GM18526 (cell line): Measurements from ENCODE around the gene SLC35E1.

ENCODE experiments used
- POLR2A ChIP-seq: IDR thresholded peaks from 3 replicates; pipeline ENCODE4 v1.6.1; 2011; ENCODE audit not compliant: insufficient read length; ENCODE audit errors: extremely low read depth

The SLC35E1 gene

DNA sequence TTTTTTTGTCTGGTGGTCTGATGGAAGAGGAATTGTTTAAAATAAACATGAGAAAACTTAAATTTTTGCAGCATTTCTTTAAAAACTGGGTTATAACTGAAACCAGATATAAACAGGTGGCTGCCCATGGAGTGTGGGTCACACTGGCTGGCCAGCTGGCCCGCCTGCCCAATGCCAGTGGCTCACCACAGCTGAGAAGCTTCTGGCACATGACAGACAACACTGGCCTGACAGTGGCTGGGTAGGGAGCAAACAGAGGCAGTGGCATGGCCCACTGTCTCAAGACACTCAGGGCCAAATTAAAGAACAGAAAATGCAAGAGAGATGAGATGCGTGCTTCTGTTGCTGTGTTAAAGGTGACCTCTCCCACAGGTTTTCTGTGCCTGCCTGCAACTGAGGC lies 3.1 kb upstream of the SLC35E1 start:
- no peak for TF ChIP-seq POLR2A

DNA sequence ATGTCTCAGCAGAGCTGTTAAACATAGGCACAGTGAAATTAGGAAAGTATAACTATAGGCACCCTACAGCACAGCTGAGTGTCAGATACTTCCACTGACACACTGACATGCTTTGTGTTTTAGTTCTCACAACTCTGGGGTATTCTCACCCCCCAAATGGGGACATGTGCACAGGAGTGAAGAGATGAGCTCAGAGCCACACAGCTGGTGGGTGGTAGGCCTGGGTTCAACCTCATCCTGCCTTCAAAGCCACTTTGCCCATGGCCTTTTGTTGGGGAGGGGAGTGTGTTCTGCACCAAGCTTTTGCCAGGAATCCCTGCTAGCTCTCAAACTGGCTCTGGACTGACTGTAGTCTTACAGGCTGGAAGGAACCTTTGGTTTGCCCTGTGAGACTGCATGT lies 1.7 kb upstream of the SLC35E1 start:
- no peak for TF ChIP-seq POLR2A

DNA sequence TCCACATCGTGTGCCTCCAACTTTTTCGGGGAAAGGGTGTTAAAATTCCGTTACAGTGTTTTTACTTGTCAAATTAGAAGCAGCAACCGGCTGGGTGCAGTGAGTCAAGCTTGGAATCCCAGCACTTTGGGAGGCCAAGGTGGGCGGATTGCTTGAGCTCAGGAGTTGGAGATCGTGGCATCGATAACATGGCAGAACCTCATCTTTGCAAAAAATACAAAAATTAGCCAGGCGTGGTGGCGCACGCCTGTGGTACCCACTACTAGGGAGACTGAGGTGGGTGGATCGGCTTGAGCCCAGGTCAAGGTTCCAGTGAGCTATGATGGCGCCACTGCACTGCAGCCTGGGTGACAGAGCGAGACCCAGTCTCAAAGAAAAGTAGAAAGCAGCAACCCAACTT lies 1.1 kb upstream of the SLC35E1 start:
- TF ChIP-seq POLR2A: no peak

DNA sequence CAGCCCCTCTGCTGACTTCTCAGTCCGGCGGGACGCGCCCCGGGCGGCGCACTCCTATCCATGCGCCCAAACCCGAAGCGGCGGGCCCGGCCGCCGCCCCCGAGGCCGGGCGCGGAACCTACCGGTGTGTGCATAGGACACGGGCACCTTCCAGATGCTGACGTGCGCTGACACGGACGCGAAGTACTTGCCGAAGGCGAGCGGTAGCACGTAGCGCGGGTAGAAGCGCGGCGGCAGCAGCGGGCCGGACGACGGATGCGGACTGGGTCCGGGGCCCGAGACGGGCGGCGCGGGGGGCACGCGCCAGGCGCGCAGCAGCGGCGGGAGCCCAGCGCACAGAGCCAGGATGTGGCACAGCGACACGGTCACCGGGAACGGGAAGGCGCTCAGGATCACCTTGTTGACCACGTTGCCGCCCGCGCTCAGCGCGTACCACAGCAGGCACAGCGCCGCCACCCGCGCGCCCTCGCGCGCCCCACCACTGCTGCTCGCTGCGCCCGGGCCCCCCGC lies 338 bp downstream of the SLC35E1 start:
- TF ChIP-seq POLR2A: no peak

DNA sequence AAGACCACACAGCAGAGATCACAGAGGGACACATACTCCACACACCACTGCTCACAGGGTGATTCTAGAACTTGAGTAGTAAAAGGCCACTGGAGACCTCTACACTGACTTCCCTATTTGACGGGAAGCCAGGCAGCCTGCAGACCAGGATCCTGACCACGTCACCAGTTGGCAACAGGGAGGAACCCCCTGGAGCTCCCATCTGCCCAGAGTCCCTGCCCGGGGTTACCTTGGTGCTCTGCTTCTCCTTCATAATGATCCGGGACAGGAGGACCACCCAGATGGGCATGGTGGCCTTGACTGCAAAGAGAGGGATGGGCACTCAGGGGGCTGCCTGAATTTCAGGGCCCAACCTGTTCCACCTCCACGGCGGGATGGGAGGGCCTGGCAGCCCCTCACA lies 932 bp downstream of the SLC35E1 start:
- no peak for TF ChIP-seq POLR2A

DNA sequence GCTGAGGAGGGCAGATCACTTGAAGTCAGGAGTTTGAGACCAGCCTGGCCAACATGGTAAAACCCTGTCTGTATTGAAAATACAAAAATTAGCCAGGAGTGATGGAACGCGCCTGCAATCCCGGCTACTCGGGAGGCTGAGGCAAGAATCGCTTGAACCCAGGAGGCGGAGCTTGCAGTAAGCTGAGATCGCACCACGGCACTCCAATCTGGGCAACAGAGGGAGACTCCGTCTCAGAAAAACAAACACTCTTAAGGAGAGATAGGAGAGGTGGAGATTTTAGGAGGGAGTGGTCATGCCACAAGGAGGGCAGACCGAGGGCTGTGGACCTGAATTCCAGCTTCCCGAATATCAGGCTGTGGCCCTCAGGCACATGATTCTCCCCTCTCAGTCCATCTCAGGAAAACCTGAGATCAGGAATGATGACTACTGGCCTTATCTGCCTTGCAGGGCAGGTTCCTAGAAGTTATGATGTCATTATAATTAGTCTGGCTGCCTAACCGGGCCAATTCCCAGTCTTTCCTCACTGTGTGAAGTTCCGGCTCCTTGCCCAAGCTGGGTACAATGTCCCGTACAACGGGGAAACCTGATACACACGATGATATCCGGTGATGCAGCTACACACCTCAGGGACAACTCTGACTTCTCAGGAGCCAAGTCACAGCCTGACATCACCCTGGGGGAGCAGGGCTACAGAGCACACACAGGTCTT lies 2.5 kb downstream of the SLC35E1 start:
- TF ChIP-seq POLR2A: no peak

DNA sequence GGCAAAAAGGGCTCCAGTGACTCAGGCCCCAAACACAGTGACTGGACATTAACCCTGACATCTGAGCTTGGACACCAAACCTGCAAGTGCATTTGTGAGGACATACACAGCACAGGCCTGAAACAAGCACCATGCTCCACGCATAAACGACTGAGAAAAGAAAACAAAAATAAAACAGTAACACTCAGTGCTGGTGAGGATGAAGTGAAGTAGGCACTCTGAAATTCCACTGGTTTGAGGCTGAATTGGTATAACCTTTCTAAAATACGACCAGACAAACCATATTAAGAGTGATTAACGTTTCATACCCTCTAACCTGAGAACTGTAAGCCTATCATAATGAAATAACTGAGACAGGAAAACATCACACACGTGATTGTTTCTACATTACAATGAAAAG lies 5.5 kb downstream of the SLC35E1 start:
- no peak for TF ChIP-seq POLR2A

DNA sequence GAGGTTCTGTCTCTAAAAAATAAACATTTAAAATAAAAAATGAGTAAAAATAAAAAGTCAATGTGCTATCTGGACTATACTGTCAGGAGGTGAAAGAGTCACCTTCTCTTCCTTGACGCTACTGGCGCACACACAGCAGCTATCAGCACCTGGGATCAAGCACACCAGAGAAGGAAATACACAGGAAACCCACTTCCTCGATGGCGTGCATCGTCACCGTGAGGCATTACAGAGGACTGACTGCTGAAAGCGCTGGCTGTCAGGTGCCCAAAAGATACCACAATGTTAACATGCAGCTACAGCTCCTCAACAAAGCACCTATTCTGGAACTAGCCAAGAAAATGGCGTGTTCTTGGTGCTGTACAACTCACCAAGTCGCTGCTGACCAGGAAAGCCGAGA lies 6.1 kb downstream of the SLC35E1 start:
- TF ChIP-seq POLR2A: no peak

DNA sequence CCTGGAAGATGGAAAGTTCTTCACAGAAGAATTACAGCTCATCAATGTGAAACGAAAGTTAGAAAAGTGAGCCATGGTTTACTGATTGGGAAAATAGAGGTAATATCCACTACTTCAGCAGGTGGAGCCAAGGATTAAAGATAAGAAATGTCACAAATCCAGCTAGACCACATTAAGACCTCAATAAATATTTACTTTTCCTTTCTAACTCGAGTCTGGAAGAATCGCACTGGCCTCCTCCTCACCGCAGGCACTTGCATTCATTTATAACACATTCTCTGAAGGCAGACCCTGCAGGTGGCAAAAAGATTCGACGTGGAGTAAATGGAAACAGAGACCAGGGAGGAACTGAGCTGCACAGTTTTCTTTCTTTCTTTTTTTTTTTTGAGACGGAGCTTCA lies 7.4 kb downstream of the SLC35E1 start:
- TF ChIP-seq POLR2A: no peak

DNA sequence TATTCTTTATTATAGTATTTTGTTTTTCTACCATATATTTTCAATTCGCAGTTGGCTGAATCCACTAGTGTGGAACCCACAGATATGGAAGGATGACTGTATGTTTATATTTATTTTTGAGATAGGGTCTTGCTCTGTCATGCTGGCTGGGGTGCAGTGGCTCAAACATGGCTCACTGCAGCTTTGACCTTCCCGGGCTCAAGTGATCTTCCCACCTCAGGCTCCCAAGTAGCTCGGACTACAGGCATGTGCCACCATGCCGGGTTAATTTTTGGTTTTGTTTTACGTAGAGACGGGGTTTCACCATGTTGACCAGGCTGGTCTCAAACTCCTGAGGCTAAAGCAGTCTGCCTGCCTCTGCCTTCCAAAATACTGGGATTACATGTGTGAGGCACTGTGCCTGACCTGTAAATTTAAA lies 9.6 kb downstream of the SLC35E1 start:
- TF ChIP-seq POLR2A: no peak

DNA sequence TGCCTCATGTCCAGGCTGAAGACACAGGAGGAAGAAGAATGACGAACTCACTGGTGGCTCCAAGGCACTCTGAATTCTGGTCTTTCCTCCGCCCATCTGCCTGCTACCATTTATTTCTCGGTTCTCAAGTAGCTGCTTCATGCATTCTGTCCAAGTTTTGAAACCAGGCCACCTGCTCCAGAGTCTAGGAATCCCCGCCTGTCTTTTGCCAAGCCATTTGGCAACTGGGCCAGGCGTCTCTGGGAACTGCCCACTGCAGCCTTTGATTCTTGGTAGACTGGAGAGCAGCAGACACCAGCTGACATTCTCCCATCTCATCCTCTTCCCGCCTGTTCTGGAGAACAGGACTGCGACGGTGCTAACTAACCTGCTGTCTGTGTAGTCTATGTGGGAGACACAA lies 10.8 kb downstream of the SLC35E1 start:
- no peak for TF ChIP-seq POLR2A

DNA sequence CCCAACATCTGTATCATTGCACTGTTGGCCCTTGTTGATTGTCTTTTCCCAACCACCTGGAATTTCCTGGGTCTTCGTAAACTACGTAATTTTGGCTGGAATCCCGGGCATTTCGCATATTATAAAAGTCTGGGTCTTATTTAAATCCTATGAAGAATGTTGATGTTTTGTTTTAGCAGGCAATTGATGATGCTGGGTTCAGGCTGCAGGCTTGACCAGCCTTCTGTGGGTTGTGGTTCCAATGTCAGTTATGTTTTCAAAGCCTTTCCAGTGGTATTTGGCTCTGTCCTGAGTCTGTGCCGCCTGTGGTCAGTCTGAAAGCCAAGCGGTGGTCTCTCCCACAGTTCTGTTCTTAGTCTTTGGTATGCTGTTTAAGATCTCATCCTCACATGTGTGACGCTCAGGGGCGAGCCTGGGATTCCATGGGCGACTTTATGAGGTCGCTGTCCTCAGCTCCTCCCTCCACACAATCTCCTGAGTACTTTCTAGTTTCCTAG lies 12.4 kb downstream of the SLC35E1 start:
- TF ChIP-seq POLR2A: no peak

DNA sequence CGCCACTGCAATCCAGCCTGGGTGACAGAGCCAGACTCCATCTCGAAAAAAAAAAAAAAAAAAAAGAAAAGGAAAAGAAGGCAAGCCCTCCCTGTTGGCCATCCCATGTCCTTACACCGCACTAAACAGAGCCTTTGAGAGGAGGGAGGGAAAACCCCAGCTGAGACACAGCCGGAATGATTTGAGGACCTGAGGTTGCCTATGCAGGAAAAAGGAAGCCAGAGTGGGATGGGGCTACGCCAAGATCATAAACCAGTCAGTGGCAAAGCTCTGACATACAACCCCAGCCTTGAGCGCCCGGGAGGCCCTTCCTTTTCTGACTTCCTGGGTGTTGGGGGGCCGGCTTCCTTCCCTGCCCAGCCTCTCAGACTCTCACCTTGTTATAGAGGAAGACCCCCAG lies 17.4 kb downstream of the SLC35E1 start:
- no peak for TF ChIP-seq POLR2A

DNA sequence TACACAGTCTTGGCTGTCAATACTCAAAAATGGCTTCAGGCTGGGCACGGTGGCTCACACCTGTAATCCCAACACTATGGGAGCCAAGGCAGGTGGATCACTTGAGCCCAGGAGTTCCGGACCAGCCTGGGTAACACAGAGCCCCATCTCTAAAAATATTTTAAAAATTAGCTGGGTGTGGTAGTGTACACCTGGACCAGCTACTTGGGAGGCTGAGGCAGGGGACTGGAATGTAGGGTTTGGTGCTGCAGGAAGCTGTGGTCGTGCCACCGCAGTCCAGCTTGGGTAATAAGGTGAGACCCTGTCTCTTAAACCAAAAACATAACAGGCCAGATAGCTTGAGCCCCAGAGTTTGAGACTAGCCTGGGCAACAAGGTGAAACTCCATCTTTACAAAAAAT lies 23.3 kb downstream of the SLC35E1 start:
- TF ChIP-seq POLR2A: no peak

DNA sequence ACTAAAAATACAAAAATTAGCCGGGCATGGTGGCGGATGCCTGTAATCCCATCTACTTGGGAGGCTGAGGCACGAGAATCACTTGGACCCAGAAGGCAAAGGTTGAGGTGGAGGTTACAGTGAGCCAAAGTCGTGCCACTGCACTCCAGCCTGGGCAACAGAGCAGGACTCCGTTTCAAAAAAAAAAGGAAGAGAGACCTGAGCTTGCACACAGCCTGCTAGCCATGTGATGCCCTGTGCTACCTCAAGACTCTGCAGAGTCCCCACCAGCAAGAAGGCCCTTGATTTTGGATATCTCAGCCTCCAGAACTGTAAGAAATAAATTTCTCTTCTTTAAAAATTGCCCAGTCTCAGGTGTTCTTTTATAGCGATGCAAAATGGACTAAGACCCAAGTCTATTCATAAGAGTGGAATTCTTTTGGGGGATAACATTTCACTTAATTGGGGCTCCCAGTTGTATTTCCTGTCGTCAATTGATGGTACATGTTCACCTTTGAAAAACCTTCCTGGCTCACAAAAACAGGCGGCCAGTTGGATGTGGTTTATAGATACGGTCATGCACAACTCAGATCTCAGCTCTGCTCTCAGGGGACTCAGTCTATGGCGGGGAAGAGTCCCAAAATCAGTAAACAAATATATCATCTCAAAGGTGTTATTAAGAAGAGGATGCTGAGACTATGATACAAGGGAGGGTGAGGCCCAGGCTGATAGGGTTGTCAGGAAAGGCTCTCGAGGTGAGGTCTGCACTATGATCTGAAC lies 27.6 kb downstream of the SLC35E1 start:
- TF ChIP-seq POLR2A: no peak

DNA sequence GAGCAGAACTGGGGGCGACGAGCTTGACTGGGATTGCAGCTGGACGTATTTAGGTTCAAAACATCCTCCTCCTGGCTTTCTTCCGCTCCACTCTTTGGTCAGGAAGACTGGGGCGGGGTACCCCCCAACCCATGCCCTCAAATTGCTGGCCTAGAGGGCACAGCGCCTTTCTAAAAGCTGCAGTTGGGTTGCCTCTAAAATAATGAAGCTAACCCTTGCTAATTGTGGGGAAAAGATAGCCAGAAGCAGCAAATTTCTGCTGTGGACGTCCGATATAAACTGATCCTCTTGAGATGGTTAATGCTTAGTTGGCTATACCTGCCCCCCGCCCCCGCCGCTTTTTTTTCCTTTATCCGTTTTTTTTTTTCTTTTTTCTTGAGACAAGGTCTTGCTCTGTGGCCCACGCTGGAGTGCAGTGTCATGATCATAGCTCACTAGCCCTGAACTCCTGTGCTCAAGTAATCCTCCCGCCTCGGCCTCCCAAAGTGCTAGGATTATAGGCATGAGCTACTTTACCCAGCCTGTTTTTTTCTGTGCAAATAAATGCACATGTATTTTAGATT lies 29.2 kb downstream of the SLC35E1 start:
- TF ChIP-seq POLR2A: no peak

DNA sequence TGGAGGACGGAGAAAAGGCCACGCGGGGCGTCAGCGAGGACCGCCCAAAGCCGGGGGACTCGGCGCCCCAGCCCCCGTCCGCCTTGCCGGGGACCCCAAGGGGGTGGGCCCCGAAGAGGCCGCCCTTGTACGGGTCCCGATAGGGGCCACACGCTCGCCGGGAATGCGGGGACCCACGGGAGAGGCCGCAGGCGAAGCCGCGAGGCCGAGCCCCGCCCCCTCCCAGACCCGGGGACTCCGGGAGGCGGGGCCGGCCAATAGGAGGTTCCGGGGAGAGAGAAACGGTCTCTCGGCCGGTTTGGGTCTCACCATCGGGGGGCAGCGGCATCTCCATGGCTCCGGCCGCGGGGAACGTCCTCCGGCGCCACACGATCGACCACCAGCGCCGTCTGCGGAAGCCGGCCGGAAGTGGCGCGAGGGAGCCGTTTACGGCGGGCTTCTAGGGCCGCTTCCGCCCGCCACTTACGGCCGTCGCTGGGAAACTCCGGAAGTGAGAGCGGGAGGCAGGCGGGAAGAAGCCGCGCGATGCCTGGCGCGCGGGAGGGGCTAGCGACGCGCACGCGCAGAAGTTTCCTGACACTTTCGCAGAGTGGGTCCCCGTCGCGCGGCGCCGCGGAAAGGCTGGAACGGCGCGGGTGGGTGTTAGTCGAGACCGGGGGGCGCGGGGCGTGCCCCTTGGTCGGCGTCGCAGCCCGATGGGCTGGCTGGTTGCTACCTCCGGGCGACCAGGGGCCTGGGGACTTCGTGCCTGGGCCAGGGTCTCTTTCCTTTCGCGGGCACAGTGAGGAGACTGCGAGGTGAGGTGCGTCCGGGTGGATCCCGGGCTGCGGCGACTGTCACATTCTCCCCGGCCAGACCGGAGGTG lies 29.9 kb downstream of the SLC35E1 start, which contains the start of gene CHERP:
CHERP (minus strand) TSS at position 393 of the 865 bp plus-strand sequence; CDS start at position 334, 59 bp downstream.
- peak; percentile 89 for TF ChIP-seq POLR2A
